DOHH2 (cell line): Measurements from ENCODE around the gene TAS2R7.

Experiments used
- H3F3A ChIP-seq: fragments of 200-600 bp; sonication (generic), shearing (Covaris generic); 2 replicates; pipeline ENCODE4 v1.6.0; 2016; ENCODE audit warnings: antibody characterized with exemption, mild to moderate bottlenecking; ENCODE audit not compliant: control insufficient read depth, insufficient read depth
- H3K27ac ChIP-seq: fragments of 200-600 bp; sonication (generic); 2 replicates; pipeline ENCODE4 v1.5.1; 2014; ENCODE audit warnings: low read depth, mild to moderate bottlenecking, low read length, moderate library complexity
- H3K27me3 ChIP-seq: fragments of 200-600 bp; sonication (generic); 2 replicates; pipeline ENCODE4 v1.6.1; 2014; ENCODE audit warnings: mild to moderate bottlenecking, low read length, mixed read lengths; ENCODE audit not compliant: control insufficient read depth
- H3K36me3 ChIP-seq: fragments of 200-600 bp; sonication (generic); 2 replicates; pipeline ENCODE4 v1.6.1; 2014; ENCODE audit warnings: mild to moderate bottlenecking, low read length, moderate library complexity, mixed read lengths; ENCODE audit not compliant: control insufficient read depth
- H3K4me1 ChIP-seq: fragments of 200-600 bp; sonication (generic); 2 replicates; pipeline ENCODE4 v1.6.1; 2014; ENCODE audit warnings: mild to moderate bottlenecking, low read length, mixed read lengths; ENCODE audit not compliant: control insufficient read depth
- H3K4me2 ChIP-seq: fragments of 200-600 bp; sonication (generic); 2 replicates; pipeline ENCODE4 v1.6.0; 2014; ENCODE audit warnings: mild to moderate bottlenecking, low read length, moderate library complexity
- H3K4me3 ChIP-seq: fragments of 200-600 bp; sonication (generic); 2 replicates; pipeline ENCODE4 v1.5.1; 2014; ENCODE audit warnings: mild to moderate bottlenecking, low read length, mixed read lengths
- H3K79me2 ChIP-seq: fragments of 200-600 bp; sonication (generic); 2 replicates; pipeline ENCODE4 v1.6.1; 2014; ENCODE audit warnings: mild to moderate bottlenecking, low read length, mixed read lengths; ENCODE audit not compliant: control insufficient read depth
- H3K9me2 ChIP-seq: fragments of 200-600 bp; sonication (generic); replicated peaks from 2 replicates; pipeline ENCODE4 v1.6.1; 2014; ENCODE audit warnings: mild to moderate bottlenecking, low read length, mixed read lengths; ENCODE audit not compliant: control insufficient read depth
- H3K9me3 ChIP-seq: fragments of 200-600 bp; sonication (generic); 2 replicates; pipeline ENCODE4 v1.6.1; 2014; ENCODE audit warnings: antibody characterized with exemption, low read length, mixed read lengths; ENCODE audit not compliant: control insufficient read depth, insufficient read depth
- H4K20me1 ChIP-seq: fragments of 200-600 bp; sonication (generic); 2 replicates; pipeline ENCODE4 v1.6.0; 2014; ENCODE audit warnings: low read depth, mild to moderate bottlenecking, antibody characterized with exemption, low read length, moderate library complexity; ENCODE audit not compliant: control insufficient read depth, insufficient read depth
- EZH2phosphoT487 ChIP-seq: fragments of 200-600 bp; sonication (generic); IDR thresholded peaks from 2 replicates; pipeline ENCODE4 v1.6.1; 2017; ENCODE audit warnings: borderline replicate concordance, mild to moderate bottlenecking, antibody characterized with exemption, low read length, moderate library complexity, mixed read lengths
- TF ChIP-seq, protein P1 (sequence below): fragments of 200-600 bp; sonication (generic); IDR thresholded peaks from one replicate; pipeline ENCODE4 v1.5.1; 2014; ENCODE audit warnings: antibody characterized with exemption, mild to moderate bottlenecking, low read depth, low read length; ENCODE audit not compliant: poor library complexity, severe bottlenecking

Gene TAS2R7

GRCh38 chr12:10759657-10760056 lies 42.8 kb downstream of the TAS2R7 start:
- no peak for TF ChIP-seq EZH2phosphoT487
- TF ChIP-seq, protein P1, sequence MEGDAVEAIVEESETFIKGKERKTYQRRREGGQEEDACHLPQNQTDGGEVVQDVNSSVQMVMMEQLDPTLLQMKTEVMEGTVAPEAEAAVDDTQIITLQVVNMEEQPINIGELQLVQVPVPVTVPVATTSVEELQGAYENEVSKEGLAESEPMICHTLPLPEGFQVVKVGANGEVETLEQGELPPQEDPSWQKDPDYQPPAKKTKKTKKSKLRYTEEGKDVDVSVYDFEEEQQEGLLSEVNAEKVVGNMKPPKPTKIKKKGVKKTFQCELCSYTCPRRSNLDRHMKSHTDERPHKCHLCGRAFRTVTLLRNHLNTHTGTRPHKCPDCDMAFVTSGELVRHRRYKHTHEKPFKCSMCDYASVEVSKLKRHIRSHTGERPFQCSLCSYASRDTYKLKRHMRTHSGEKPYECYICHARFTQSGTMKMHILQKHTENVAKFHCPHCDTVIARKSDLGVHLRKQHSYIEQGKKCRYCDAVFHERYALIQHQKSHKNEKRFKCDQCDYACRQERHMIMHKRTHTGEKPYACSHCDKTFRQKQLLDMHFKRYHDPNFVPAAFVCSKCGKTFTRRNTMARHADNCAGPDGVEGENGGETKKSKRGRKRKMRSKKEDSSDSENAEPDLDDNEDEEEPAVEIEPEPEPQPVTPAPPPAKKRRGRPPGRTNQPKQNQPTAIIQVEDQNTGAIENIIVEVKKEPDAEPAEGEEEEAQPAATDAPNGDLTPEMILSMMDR: no peak
- Histone ChIP-seq H3K9me3 (peaks cover 11% of the 10 kb centered on the region), H3K36me3 (no peaks in the 10 kb centered on the region), H3K79me2 (no peaks in the 10 kb centered on the region), H3K27ac (no peak overlapping the region), H3F3A (no peaks in the 10 kb centered on the region), H3K4me1 (no peaks in the 10 kb centered on the region), H3K4me3 (no peak overlapping the region), H3K27me3 (peaks cover 7% of the 10 kb centered on the region; the same call in 1 of the 2 replicates), H3K4me2 (no peak overlapping the region), H3K9me2 (no peaks in the 10 kb centered on the region), H4K20me1 (no peaks in the 10 kb centered on the region)

GRCh38 chr12:10756194-10756593 lies 46.2 kb downstream of the TAS2R7 start:
- Histone ChIP-seq H4K20me1 (no peaks in the 10 kb centered on the region), H3F3A (no peaks in the 10 kb centered on the region), H3K9me2 (no peaks in the 10 kb centered on the region), H3K4me2 (no peak overlapping the region), H3K79me2 (no peaks in the 10 kb centered on the region), H3K4me1 (no peaks in the 10 kb centered on the region), H3K27me3 (0 out of 2 replicates have a peak, but pooled peaks cover 2% of the 10 kb centered on the region), H3K27ac (no peak overlapping the region), H3K9me3 (peaks cover 11% of the 10 kb centered on the region), H3K4me3 (no peak overlapping the region), H3K36me3 (no peaks in the 10 kb centered on the region)
- TF ChIP-seq, protein P1: no peak
- TF ChIP-seq EZH2phosphoT487: no peak

- no peak overlapping the region for H3K4me3 ChIP-seq
- no peaks in the 10 kb centered on the region for H3F3A ChIP-seq
- no peaks in the 10 kb centered on the region for H3K9me2 ChIP-seq
- H3K36me3 ChIP-seq: no peaks in the 10 kb centered on the region
- H3K27me3 ChIP-seq: no peaks in the 10 kb centered on the region
- no peak overlapping the region for H3K27ac ChIP-seq
- peaks cover 4% of the 10 kb centered on the region for H3K4me1 ChIP-seq
- peaks cover 11% of the 10 kb centered on the region for H3K9me3 ChIP-seq
- H3K79me2 ChIP-seq: no peaks in the 10 kb centered on the region
- no peaks in the 10 kb centered on the region for H4K20me1 ChIP-seq
- no peak for TF ChIP-seq EZH2phosphoT487
- TF ChIP-seq, protein P1: no peak
- H3K4me2 ChIP-seq: no peak overlapping the region
Observed at GRCh38 chr12:10753059-10753458, 49.4 kb downstream of the TAS2R7 start.
